Measurements from ENCODE around the gene PTPRT.

- TF ChIP-seq POLR2AphosphoS5 (IDR thresholded peaks at IDR 0.05): no peak
- TF ChIP-seq, protein P1, sequence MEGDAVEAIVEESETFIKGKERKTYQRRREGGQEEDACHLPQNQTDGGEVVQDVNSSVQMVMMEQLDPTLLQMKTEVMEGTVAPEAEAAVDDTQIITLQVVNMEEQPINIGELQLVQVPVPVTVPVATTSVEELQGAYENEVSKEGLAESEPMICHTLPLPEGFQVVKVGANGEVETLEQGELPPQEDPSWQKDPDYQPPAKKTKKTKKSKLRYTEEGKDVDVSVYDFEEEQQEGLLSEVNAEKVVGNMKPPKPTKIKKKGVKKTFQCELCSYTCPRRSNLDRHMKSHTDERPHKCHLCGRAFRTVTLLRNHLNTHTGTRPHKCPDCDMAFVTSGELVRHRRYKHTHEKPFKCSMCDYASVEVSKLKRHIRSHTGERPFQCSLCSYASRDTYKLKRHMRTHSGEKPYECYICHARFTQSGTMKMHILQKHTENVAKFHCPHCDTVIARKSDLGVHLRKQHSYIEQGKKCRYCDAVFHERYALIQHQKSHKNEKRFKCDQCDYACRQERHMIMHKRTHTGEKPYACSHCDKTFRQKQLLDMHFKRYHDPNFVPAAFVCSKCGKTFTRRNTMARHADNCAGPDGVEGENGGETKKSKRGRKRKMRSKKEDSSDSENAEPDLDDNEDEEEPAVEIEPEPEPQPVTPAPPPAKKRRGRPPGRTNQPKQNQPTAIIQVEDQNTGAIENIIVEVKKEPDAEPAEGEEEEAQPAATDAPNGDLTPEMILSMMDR (IDR thresholded peaks at IDR 0.05): no peak
Observed at GRCh38 chr20:42938441-42939205, 251.1 kb downstream of the PTPRT start.

Data from suprapubic skin (tissue), 3 donors.